ENCODE measurements around the gene NRG3.

The NRG3 gene

GRCh38 chr10:82866424-82867020, 991.5 kb downstream of the NRG3 start:
- no peak for DNase-seq

GRCh38 chr10:82867056-82867455, 992.1 kb downstream of the NRG3 start:
- no peak for DNase-seq

- no peak for DNase-seq
These were observed 999.7 kb downstream of the NRG3 start for GRCh38 chr10:82874671-82875070.

- DNase-seq: no peak
These were observed 1005.8 kb downstream of the NRG3 start for GRCh38 chr10:82880776-82881290.

- DNase-seq: no peak
These were observed 1007.7 kb downstream of the NRG3 start for GRCh38 chr10:82882722-82883121.

- no peak for DNase-seq
These were observed 1008.6 kb downstream of the NRG3 start for GRCh38 chr10:82883603-82884002.

GRCh38 chr10:82887488-82887887, 1012.5 kb downstream of the NRG3 start:
- no peak for DNase-seq

- DNase-seq: no peak
These were observed 1013.9 kb downstream of the NRG3 start for GRCh38 chr10:82888809-82889455.

- DNase-seq: no peak
These were observed 1014.7 kb downstream of the NRG3 start for GRCh38 chr10:82889728-82890127.

- no peak for DNase-seq
These were observed 1015.6 kb downstream of the NRG3 start for GRCh38 chr10:82890573-82890972.

- DNase-seq: no peak
These were observed 1033.1 kb downstream of the NRG3 start for GRCh38 chr10:82908096-82908495.

GRCh38 chr10:82908751-82909150, 1033.8 kb downstream of the NRG3 start:
- no peak for DNase-seq

- DNase-seq: no peak
These were observed 1035.3 kb downstream of the NRG3 start for GRCh38 chr10:82910301-82910700.

GRCh38 chr10:82914655-82915136, 1039.7 kb downstream of the NRG3 start:
- DNase-seq: no peak

GRCh38 chr10:82916941-82917340, 1041.9 kb downstream of the NRG3 start:
- DNase-seq: no peak

GRCh38 chr10:82918022-82918421, 1043.0 kb downstream of the NRG3 start:
- DNase-seq: no peak

- DNase-seq: no peak
These were observed 1047.1 kb downstream of the NRG3 start for GRCh38 chr10:82922046-82922445.

- DNase-seq: no peak
These were observed 1047.8 kb downstream of the NRG3 start for GRCh38 chr10:82922755-82923154.

- no peak for DNase-seq
These were observed 1049.7 kb downstream of the NRG3 start for GRCh38 chr10:82924711-82925110.

GRCh38 chr10:82925547-82925946, 1050.6 kb downstream of the NRG3 start:
- DNase-seq: no peak

- no peak for DNase-seq
These were observed 1057.5 kb downstream of the NRG3 start for GRCh38 chr10:82932451-82932850.

GRCh38 chr10:82934429-82934828, 1059.4 kb downstream of the NRG3 start:
- no peak for DNase-seq

- DNase-seq: no peak
These were observed 1060.0 kb downstream of the NRG3 start for GRCh38 chr10:82934947-82935346.

- DNase-seq: no peak
These were observed 1063.3 kb downstream of the NRG3 start for GRCh38 chr10:82938331-82938730.

All from hematopoietic multipotent progenitor cell treated with erythropoietin and hydrocortisone succinate and interleukin-3 and kit ligand, for 8 days (in vitro differentiated cells).